Measurements from ENCODE around the gene MAP4. TPM values are rescaled to one million over a fixed set of nuclear protein-coding genes. Genes with fewer than 3 reads are reported as not detected.
"Not testable (repeated sequence)": the region's sequence is repeated elsewhere in the genome, so short reads cannot be mapped to it uniquely, and the experiment has no call there.

The MAP4 gene
- total and polyA plus RNA-seq, 2 donors (not counting 1 experiment from before 2014, with no cell fraction given) = 152 to 243 TPM

GRCh38 chr3:47838503-47838902, 177.7 kb downstream of the MAP4 start:
- no peaks in the 10 kb centered on the region for H3K27me3 ChIP-seq (ENCODE audit: control insufficient read depth, insufficient read depth, low read length)
- no peak overlapping the region for H3K9ac ChIP-seq (ENCODE audit: insufficient read depth, low read length)
- H3K36me3 ChIP-seq (ENCODE audit: control insufficient read depth, insufficient read depth, low read length) = peaks cover 29% of the 10 kb centered on the region
- DNase-seq (ENCODE audit: low read depth in 2 of 2) = no peak
- no peaks in the 10 kb centered on the region for H3K9me3 ChIP-seq (ENCODE audit: control insufficient read depth, insufficient read depth, low read depth, low read length)
- peaks cover 2% of the 10 kb centered on the region for H3K79me2 ChIP-seq (ENCODE audit: control insufficient read depth, insufficient read depth, low read length)
- no peak overlapping the region for H3K27ac ChIP-seq (ENCODE audit: insufficient read depth, low read length)
- no peak overlapping the region for H3K4me2 ChIP-seq (ENCODE audit: extremely low read depth, insufficient read depth, low read length)
- TF ChIP-seq CTCF (conservative IDR thresholded peaks at IDR 0.05 in 1 of 2, IDR thresholded peaks at IDR 0.05 in 1 of 2; ENCODE audit: low read depth in 1 of 2, low read length in 2 of 2) (no peak), EZH2 (IDR thresholded peaks at IDR 0.05; ENCODE audit: low read length, missing control alignments) (no peak)
- H2AFZ ChIP-seq (ENCODE audit: low read length) = no peak overlapping the region
- no peaks in the 10 kb centered on the region for H4K20me1 ChIP-seq (ENCODE audit: control insufficient read depth, extremely low read depth, insufficient read depth, low read length)
- H3K4me1 ChIP-seq (ENCODE audit: control insufficient read depth, extremely low read depth, insufficient read depth, low read length) = no peaks in the 10 kb centered on the region
- H3K4me3 ChIP-seq (replicated peaks in 1 of 4; ENCODE audit: control extremely low read depth in 1 of 4, insufficient read depth in 1 of 4, low read depth in 3 of 4, low read length in 4 of 4) = no peak overlapping the region

- Histone ChIP-seq H3K27me3 (ENCODE audit: control insufficient read depth, insufficient read depth, low read length) (no peaks in the 10 kb centered on the region), H3K4me3 (replicated peaks in 1 of 4; ENCODE audit: control extremely low read depth in 1 of 4, insufficient read depth in 1 of 4, low read depth in 3 of 4, low read length in 4 of 4) (no peak overlapping the region), H3K9me3 (ENCODE audit: control insufficient read depth, insufficient read depth, low read depth, low read length) (no peaks in the 10 kb centered on the region), H3K79me2 (ENCODE audit: control insufficient read depth, insufficient read depth, low read length) (peaks cover 2% of the 10 kb centered on the region), H3K27ac (ENCODE audit: insufficient read depth, low read length) (no peak overlapping the region), H3K4me1 (ENCODE audit: control insufficient read depth, extremely low read depth, insufficient read depth, low read length) (no peaks in the 10 kb centered on the region), H2AFZ (ENCODE audit: low read length) (no peak overlapping the region), H4K20me1 (ENCODE audit: control insufficient read depth, extremely low read depth, insufficient read depth, low read length) (no peaks in the 10 kb centered on the region), H3K4me2 (ENCODE audit: extremely low read depth, insufficient read depth, low read length) (no peak overlapping the region), H3K36me3 (ENCODE audit: control insufficient read depth, insufficient read depth, low read length) (peaks cover 25% of the 10 kb centered on the region), H3K9ac (ENCODE audit: insufficient read depth, low read length) (no peak overlapping the region)
- TF ChIP-seq CTCF (conservative IDR thresholded peaks at IDR 0.05 in 1 of 2, IDR thresholded peaks at IDR 0.05 in 1 of 2; ENCODE audit: low read depth in 1 of 2, low read length in 2 of 2) (no peak), EZH2 (IDR thresholded peaks at IDR 0.05; ENCODE audit: low read length, missing control alignments) (no peak)
- DNase-seq (ENCODE audit: low read depth in 2 of 2) = no peak
Observed at GRCh38 chr3:47836986-47837385, 179.2 kb downstream of the MAP4 start.

- H3K9ac ChIP-seq (ENCODE audit: insufficient read depth, low read length); H3K4me2 ChIP-seq (ENCODE audit: extremely low read depth, insufficient read depth, low read length); H3K4me3 ChIP-seq (replicated peaks in 1 of 4; ENCODE audit: control extremely low read depth in 1 of 4, insufficient read depth in 1 of 4, low read depth in 3 of 4, low read length in 4 of 4); H3K9me3 ChIP-seq (ENCODE audit: control insufficient read depth, insufficient read depth, low read depth, low read length); H3K36me3 ChIP-seq (ENCODE audit: control insufficient read depth, insufficient read depth, low read length); H3K27ac ChIP-seq (ENCODE audit: insufficient read depth, low read length); H3K4me1 ChIP-seq (ENCODE audit: control insufficient read depth, extremely low read depth, insufficient read depth, low read length); H2AFZ ChIP-seq (ENCODE audit: low read length); H4K20me1 ChIP-seq (ENCODE audit: control insufficient read depth, extremely low read depth, insufficient read depth, low read length); H3K27me3 ChIP-seq (ENCODE audit: control insufficient read depth, insufficient read depth, low read length); DNase-seq (ENCODE audit: low read depth in 2 of 2): not testable (repeated sequence)
- H3K79me2 ChIP-seq (ENCODE audit: control insufficient read depth, insufficient read depth, low read length) = peaks cover 27% of the 10 kb centered on the region
Observed at GRCh38 chr3:47829482-47829881, 186.7 kb downstream of the MAP4 start.

Measured in fibroblast of lung (primary cell).